UCSD-AML1 (cell line): ENCODE results near the gene GRIA4.

Source experiments
- DNase-seq: peaks from one replicate; lab custom pipeline; 2025; ENCODE audit not compliant: unreplicated experiment; lab: John Stamatoyannopoulos, UW

GRIA4 gene

GRCh38 chr11:105636496-105636895, 26.6 kb downstream of the GRIA4 start:
- no peak for DNase-seq

DNA sequence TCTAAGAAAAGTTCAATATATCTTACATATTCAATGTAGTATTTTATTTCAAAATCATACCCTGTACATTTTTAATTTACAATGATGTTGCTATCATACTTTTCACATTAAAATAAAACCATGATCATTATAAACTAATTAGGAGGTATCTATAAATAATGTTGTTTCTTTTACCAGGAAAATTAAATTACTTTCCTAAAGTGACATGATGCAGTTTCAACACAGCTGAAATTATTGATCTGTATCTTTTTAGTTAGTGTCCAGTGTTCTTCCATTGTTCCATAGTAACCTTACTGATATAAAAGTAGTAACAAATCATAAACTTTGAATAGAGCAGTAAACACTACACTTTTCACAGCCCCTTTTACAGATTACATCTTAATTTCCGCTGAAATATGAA, 29.7 kb downstream of the GRIA4 start:
- no peak for DNase-seq

DNA sequence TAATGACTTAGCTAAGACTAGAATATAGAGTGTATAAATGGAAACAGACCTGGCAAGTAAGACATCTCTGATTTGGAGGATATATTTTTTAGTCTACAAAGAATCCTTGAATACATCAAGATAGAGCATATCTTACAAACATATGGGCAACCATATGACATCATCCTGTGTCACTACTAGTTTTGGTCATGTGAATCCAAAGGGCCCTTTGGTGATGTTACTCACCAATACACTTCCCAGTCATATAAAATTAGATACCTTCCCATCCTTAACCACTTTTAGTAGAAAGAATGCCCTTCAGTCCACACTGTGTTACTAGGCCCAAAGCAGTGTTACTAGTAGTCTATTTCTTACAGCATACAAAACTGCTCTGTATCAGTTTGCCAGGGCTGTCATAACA, 31.6 kb downstream of the GRIA4 start:
- DNase-seq: no peak

DNA sequence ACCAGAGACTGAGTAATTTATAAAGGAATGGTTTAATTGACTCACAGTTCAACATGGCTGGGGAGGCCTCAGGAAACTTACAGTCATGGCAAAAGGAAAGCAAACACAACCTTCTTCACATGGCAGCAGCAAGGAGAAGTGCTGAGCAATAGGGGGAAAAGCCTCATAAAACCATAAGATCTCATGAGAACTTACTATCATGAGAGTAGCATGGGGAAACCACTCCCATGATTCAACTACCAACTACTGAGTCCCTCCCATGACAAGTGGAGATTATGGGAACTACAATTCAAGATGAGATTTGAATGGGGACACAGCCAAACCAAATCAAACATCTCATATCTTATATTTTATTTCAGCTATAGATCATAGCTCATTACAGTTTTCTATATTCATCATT, 33.0 kb downstream of the GRIA4 start:
- no peak for DNase-seq

GRCh38 chr11:105644839-105645573, 35.1 kb downstream of the GRIA4 start:
- no peak for DNase-seq

DNA sequence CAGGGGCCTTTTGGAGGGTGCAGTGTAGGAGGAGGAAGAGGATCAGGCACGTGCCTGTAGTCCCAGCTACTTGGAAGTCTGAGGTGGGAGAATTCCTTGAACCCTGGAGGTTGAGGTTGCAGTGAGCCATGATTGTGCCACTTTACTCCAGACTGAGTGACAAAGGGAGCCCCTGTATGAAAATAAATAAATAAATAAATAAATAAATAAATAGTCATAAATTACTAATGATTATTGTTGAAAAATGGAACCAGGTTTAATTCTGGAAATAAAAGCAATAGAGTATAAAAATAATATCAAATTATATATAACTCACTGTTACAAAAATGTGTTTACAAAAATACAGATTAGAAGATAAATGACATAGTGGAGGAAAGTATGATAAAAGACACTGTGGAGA, 37.9 kb downstream of the GRIA4 start:
- DNase-seq: no peak

GRCh38 chr11:105648762-105649161, 38.9 kb downstream of the GRIA4 start:
- no peak for DNase-seq

- no peak for DNase-seq
Measured at GRCh38 chr11:105665281-105665680, 55.4 kb downstream of the GRIA4 start.

DNA sequence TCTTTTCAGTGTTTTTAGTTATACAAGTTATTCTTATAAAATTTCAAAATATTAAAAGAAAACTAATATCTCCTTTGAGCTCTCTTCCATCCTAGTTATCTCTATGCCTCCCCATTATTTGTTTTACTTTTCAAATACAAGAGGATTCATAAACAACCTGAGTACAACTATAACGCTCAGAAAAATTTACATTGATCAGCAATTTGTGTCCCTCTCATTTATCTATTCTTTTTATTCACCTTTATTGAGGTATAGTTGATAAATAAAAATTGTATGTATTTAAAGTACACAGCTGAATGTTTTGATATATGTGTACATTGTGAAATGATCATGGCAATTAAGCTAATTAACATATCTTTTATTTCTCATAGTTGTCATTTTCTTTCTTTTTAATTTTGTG, 57.6 kb downstream of the GRIA4 start:
- DNase-seq: no peak

DNA sequence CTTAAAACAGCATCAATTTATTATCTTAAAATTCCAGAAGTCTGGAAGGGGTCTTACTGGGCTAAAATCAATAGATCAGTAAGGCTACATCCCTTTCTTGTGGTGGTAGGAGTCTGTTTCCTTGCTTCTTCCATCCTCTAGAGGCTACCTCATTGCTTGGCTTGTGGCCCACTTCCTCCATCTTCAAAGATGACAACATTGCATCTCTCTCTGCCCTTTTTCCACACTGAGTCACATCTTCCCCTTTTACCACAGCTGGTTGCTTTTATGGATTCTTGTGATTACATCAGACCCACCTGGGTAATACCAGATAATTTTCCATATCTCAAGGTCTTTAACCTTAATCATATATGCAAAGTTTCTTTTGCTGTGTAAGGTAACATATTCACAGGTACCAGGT, 60.9 kb downstream of the GRIA4 start:
- DNase-seq: no peak

GRCh38 chr11:105673089-105673488, 63.2 kb downstream of the GRIA4 start:
- DNase-seq: peak; percentile 13

DNA sequence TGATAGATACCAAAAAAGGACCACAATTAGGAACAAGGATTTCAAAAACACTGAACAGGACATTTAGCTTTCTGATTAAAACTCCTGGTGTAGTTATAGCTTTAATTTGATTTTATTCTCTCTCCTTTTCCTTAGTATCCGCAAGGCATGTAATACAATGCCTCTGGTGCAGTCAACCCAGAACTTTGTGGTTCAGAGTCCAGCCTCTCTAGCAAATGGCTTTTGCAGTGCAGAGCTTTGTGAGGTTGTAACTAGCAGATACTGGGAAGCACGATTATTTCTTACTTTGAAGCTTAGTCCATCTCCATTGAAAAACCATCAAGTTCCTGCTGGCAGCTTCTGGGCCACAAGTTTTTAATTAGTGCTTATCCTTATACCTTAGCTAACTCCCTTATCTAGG, 79.8 kb downstream of the GRIA4 start:
- no peak for DNase-seq

DNA sequence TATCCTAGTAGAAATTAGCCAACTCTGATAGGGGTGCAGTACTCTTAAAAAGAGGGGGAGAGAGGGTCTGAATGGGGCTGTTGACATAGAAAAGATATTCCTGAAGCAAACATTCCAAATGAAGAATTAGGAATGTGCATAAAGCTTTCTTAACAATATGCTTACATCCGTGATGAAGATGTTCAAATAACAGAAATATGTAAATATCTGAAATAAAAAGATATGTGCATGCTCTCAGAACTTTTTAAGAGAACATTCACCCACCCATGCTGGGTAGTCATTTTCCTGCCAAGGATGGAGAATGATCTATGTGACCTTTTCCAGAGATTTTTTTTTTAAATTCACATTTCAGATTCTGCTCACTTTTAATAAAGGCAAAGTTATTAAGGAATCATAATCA, 80.6 kb downstream of the GRIA4 start:
- DNase-seq: no peak

- DNase-seq: no peak
Measured at GRCh38 chr11:105693075-105693759, 83.3 kb downstream of the GRIA4 start.

GRCh38 chr11:105696000-105696399, 86.1 kb downstream of the GRIA4 start:
- DNase-seq: no peak

- no peak for DNase-seq
Measured at GRCh38 chr11:105697291-105697690, 87.4 kb downstream of the GRIA4 start.

DNA sequence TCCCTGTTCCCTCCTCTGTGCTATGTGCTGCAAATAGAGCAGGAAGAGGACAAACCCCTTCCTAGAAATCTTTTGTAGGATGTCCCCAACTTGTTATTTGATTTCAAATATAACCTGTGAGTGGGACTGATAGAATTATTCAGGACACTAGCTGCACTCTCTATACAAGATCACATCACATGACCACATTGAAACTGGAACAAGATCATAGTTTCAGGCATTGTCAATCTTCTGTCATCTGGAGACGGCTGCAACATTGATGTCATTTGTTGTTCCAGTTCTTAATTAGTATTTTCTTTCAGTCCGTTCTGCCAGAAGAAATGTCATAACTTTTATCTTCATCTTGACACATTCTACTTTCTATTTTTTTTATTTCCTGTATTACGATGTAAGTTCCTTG, 89.3 kb downstream of the GRIA4 start:
- DNase-seq: no peak

- no peak for DNase-seq
Measured at GRCh38 chr11:105700271-105700670, 90.4 kb downstream of the GRIA4 start.

DNA sequence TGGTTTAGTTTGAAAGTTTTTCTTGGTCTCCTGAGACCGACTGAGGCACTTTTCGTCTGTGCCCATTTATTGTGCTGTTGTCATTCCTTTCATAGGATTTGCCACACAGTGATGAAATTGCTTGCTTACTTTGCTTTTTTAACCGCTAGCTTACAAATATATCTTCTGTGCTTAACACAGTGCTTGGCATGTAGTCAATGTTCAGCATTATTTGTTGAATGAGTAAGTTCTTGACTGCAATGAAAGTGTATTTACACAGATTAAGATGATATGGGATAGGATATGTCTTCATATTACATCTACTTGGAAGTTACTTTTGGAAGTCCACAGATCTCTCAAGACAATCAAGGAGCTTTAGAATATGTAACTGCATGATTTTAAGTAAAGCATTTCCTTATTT, 91.2 kb downstream of the GRIA4 start:
- no peak for DNase-seq

GRCh38 chr11:105705786-105706530, 96.1 kb downstream of the GRIA4 start:
- DNase-seq: no peak

GRCh38 chr11:105713106-105713505, 103.2 kb downstream of the GRIA4 start:
- no peak for DNase-seq

DNA sequence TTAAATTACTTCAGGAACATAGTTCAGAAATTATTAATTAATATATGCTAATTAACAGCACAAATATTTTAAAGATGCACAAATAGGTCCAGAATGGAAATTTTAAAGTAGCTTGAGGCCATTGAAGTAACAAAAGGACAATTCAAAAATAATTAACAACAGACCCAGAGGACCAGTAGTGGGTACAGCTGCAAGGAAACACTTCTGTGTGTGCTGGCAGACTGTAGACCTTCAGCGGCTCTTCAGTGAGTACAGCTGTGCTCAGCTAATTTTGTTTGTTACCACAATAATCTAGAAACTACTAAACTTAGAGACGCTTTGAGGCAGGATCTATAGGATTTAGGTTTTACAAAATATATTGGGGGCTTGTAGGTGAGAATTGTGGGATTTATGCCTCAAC, 103.8 kb downstream of the GRIA4 start:
- no peak for DNase-seq
